IMR-90 (cell line): ENCODE measurements around the gene IRF4. TPM values are rescaled to one million over a fixed set of nuclear protein-coding genes. Genes with fewer than 3 reads are reported as not detected.

Experiments
- ATAC-seq: fragments of 200-7000 bp; cut with Tn5 transposase; 2 replicates; pipeline ENCODE4 v1.9.1; 2020; ENCODE audit warnings: low read depth, mild to moderate bottlenecking, moderate library complexity
- BruUV-seq: library from RNA; stranded (reverse); fragments of 400-500 nt; replicated peaks from 2 replicates; lab custom pipeline; 2021; lab: Mats Ljungman, UMichigan
- CTCF ChIA-PET: fragments of 300-600 bp; formaldehyde crosslinking; extraction: SDS; loops from one replicate; lab custom pipeline; 2021; ENCODE audit warnings: antibody characterized with exemption; lab: Yijun Ruan, JAX
- POLR2A ChIA-PET: fragments of 300-600 bp; sonication (Branson Sonifier 250); formaldehyde crosslinking; loops from one replicate; lab custom pipeline; 2022; ENCODE audit warnings: antibody characterized with exemption; ENCODE audit not compliant: unreplicated experiment; lab: Charles Lee
- DNase-seq: peaks from one replicate; pipeline ENCODE4 v3.0.0; 2013
- H2AFZ ChIP-seq: replicated peaks from 2 replicates; pipeline ENCODE3; 2013; ENCODE audit warnings: low read length, mild to moderate bottlenecking; ENCODE audit not compliant: poor library complexity
- H2AK5ac ChIP-seq: 2 replicates; pipeline ENCODE4 v1.6.1; 2013; ENCODE audit warnings: low read depth, low read length, inconsistent platforms
- H2AK9ac ChIP-seq: replicated peaks from 2 replicates; pipeline ENCODE3; 2013; ENCODE audit warnings: mild to moderate bottlenecking, low read depth, low read length, moderate library complexity; ENCODE audit not compliant: poor library complexity
- H2BK120ac ChIP-seq: 2 replicates; pipeline ENCODE4 v1.6.1; 2013; ENCODE audit warnings: low read depth, low read length, inconsistent platforms
- H2BK15ac ChIP-seq: 3 replicates; pipeline ENCODE4 v1.6.1; 2013; ENCODE audit warnings: low read depth, low read length, inconsistent platforms
- H2BK20ac ChIP-seq: 2 replicates; pipeline ENCODE4 v1.6.1; 2013; ENCODE audit warnings: low read depth, mild to moderate bottlenecking, inconsistent platforms, low read length, moderate library complexity
- H2BK5ac ChIP-seq: 2 replicates; pipeline ENCODE4 v1.6.1; 2013; ENCODE audit warnings: mild to moderate bottlenecking, low read depth, low read length, inconsistent platforms; ENCODE audit not compliant: poor library complexity, severe bottlenecking
- H3K14ac ChIP-seq: replicated peaks from 2 replicates; pipeline ENCODE4 v1.6.1; 2013; ENCODE audit warnings: low read depth, low read length, inconsistent platforms
- H3K18ac ChIP-seq: 2 replicates; pipeline ENCODE4 v1.6.1; 2013; ENCODE audit warnings: low read depth, low read length, control low read depth
- H3K23ac ChIP-seq: 2 replicates; pipeline ENCODE4 v1.6.1; 2013; ENCODE audit warnings: low read depth, low read length, inconsistent platforms
- H3K27ac ChIP-seq: 2 replicates; pipeline ENCODE4 v1.5.1; 2013; ENCODE audit warnings: mild to moderate bottlenecking, control low read depth, low read length; ENCODE audit not compliant: insufficient read depth
- H3K27me3 ChIP-seq: 2 replicates; pipeline ENCODE4 v1.6.1; 2013; ENCODE audit warnings: low read length; ENCODE audit not compliant: control insufficient read depth, insufficient read depth
- H3K36me3 ChIP-seq: 2 replicates; pipeline ENCODE4 v1.6.1; 2013; ENCODE audit warnings: low read length, mixed read lengths; ENCODE audit not compliant: control insufficient read depth, insufficient read depth
- H3K4ac ChIP-seq: 2 replicates; pipeline ENCODE4 v1.6.1; 2013; ENCODE audit warnings: low read depth, low read length, inconsistent platforms
- H3K4me1 ChIP-seq: 2 replicates; pipeline ENCODE4 v1.6.1; 2013; ENCODE audit warnings: low read length, mixed read lengths; ENCODE audit not compliant: control insufficient read depth, insufficient read depth
- H3K4me2 ChIP-seq: 2 replicates; pipeline ENCODE4 v1.6.1; 2013; ENCODE audit warnings: low read depth, mild to moderate bottlenecking, control low read depth, low read length, moderate library complexity
- H3K4me3 ChIP-seq: 2 replicates; pipeline ENCODE4 v1.5.1; 2013; ENCODE audit warnings: low read depth, mild to moderate bottlenecking, control low read depth, low read length, moderate library complexity; ENCODE audit not compliant: insufficient read depth
- H3K56ac ChIP-seq: 2 replicates; pipeline ENCODE4 v1.6.1; 2013; ENCODE audit warnings: low read length, inconsistent platforms; ENCODE audit not compliant: insufficient read depth; ENCODE audit errors: extremely low read depth
- H3K79me1 ChIP-seq, 2 experiments: 2 replicates each; pipeline ENCODE4 v1.6.1; 2013; ENCODE audit warnings: low read length in 2 of 2, inconsistent platforms in 1 of 2, low read depth in 1 of 2
- H3K9ac ChIP-seq: 2 replicates; pipeline ENCODE4 v1.6.1; 2013; ENCODE audit warnings: low read depth, low read length, control low read depth
- H3K9me1 ChIP-seq: 2 replicates; pipeline ENCODE4 v1.6.1; 2013; ENCODE audit warnings: low read length, inconsistent platforms; ENCODE audit not compliant: insufficient read depth
- H3K9me3 ChIP-seq: 2 replicates; pipeline ENCODE4 v1.6.1; 2013; ENCODE audit warnings: low read length; ENCODE audit not compliant: control insufficient read depth, insufficient read depth
- H4K20me1 ChIP-seq: 2 replicates; pipeline ENCODE4 v1.6.1; 2013; ENCODE audit warnings: low read length, inconsistent platforms; ENCODE audit not compliant: insufficient read depth
- H4K5ac ChIP-seq: 2 replicates; pipeline ENCODE4 v1.6.1; 2013; ENCODE audit warnings: mild to moderate bottlenecking, low read depth, low read length, control low read depth
- H4K8ac ChIP-seq, 2 experiments: 2 replicates each; pipeline ENCODE4 v1.6.1; 2013; ENCODE audit warnings: low read depth in 2 of 2, low read length in 2 of 2, control low read depth in 1 of 2, inconsistent platforms in 1 of 2
- H4K91ac ChIP-seq: 2 replicates; pipeline ENCODE4 v1.6.1; 2013; ENCODE audit warnings: low read depth, low read length, inconsistent platforms; ENCODE audit not compliant: insufficient read depth
- BHLHE40 ChIP-seq: fragments of 150-350 bp; IDR thresholded peaks from 2 replicates; pipeline ENCODE4 v1.6.1; 2016; ENCODE audit warnings: mild to moderate bottlenecking, low read depth, low read length
- CEBPB ChIP-seq: IDR thresholded peaks from 2 replicates; pipeline ENCODE4 v1.6.1; 2012; ENCODE audit warnings: low read depth, low read length, improper control_type of control experiment
- CHD1 ChIP-seq: IDR thresholded peaks from 2 replicates; pipeline ENCODE4 v1.6.1; 2012; ENCODE audit warnings: low read depth, low read length, improper control_type of control experiment
- CTCF ChIP-seq: conservative IDR thresholded peaks from 2 replicates; pipeline ENCODE4 v1.5.1; 2012; ENCODE audit warnings: mild to moderate bottlenecking, low read depth, low read length, improper control_type of control experiment
- FOS ChIP-seq: fragments of 150-350 bp; IDR thresholded peaks from 2 replicates; pipeline ENCODE4 v1.6.1; 2016; ENCODE audit warnings: low read depth, low read length
- MAFK ChIP-seq: IDR thresholded peaks from 2 replicates; pipeline ENCODE4 v1.6.1; 2012; ENCODE audit warnings: low read depth, low read length, improper control_type of control experiment
- MAZ ChIP-seq: IDR thresholded peaks from 2 replicates; pipeline ENCODE4 v1.6.1; 2012; ENCODE audit warnings: low read depth, mild to moderate bottlenecking, low read length, improper control_type of control experiment, moderate library complexity, borderline replicate concordance
- MXI1 ChIP-seq: IDR thresholded peaks from 2 replicates; pipeline ENCODE4 v1.6.1; 2012; ENCODE audit warnings: low read depth, mild to moderate bottlenecking, low read length, moderate library complexity, borderline replicate concordance
- NFE2L2 ChIP-seq: fragments of 150-350 bp; IDR thresholded peaks from 2 replicates; pipeline ENCODE4 v1.6.1; 2016; ENCODE audit warnings: low read depth, mild to moderate bottlenecking, low read length
- POLR2A ChIP-seq: IDR thresholded peaks from 2 replicates; pipeline ENCODE4 v1.6.1; 2012; ENCODE audit warnings: mild to moderate bottlenecking, low read depth, low read length
- RAD21 ChIP-seq: IDR thresholded peaks from 2 replicates; pipeline ENCODE4 v1.6.1; 2012; ENCODE audit warnings: low read length, improper control_type of control experiment
- RCOR1 ChIP-seq: IDR thresholded peaks from 2 replicates; pipeline ENCODE4 v1.6.1; 2012; ENCODE audit warnings: mild to moderate bottlenecking, low read length, improper control_type of control experiment; ENCODE audit not compliant: insufficient replicate concordance
- RFX5 ChIP-seq: IDR thresholded peaks from 2 replicates; pipeline ENCODE4 v1.8.0; 2012; ENCODE audit warnings: low read depth, mild to moderate bottlenecking, low read length, moderate library complexity
- SMC3 ChIP-seq: fragments of 150-350 bp; IDR thresholded peaks from 2 replicates; pipeline ENCODE4 v1.6.1; 2016; ENCODE audit warnings: low read depth, mild to moderate bottlenecking, antibody characterized with exemption, low read length, moderate library complexity
- WGBS, 2 experiments: methylation state at CpG; one replicate each; pipeline versions ENCODE4 v1.1.5 to v1.1.7; 2013; ENCODE audit warnings: missing lambda C conversion rate in 2 of 2; ENCODE audit not compliant: insufficient read length in 1 of 2; ENCODE audit errors: extremely low coverage in 2 of 2; 5-methylcytosine and 5-hydroxymethylcytosine counted together
- dilution Hi-C: fragments of 300-500 bp; cut with HindIII; formaldehyde crosslinking; loops from one replicate; pipeline ENCODE4 v1.14.3; 2018; ENCODE audit warnings: low sequenced_read_pairs; ENCODE audit not compliant: unreplicated experiment
- in situ Hi-C: fragments of 300-500 bp; cut with MboI; formaldehyde crosslinking; loops from 3 replicates; pipeline ENCODE4 v1.14.3; 2019; ENCODE audit warnings: low sequenced_read_pairs, inconsistent platforms, mixed read lengths
- intact Hi-C: fragments of 100-400 bp; cut with micrococcal nuclease; formaldehyde crosslinking; loops from 2 replicates; pipeline ENCODE4 v1.10.0; 2022
- polyA plus RNA-seq, 3 experiments: library from polyadenylated mRNA; depleted of rRNA; stranded (reverse); fragments of >200 nt; gene quantifications; 2 replicates each; pipeline ENCODE4 v1.2.3, GENCODE V29; 2012; ENCODE audit warnings: low replicate concordance in 1 of 3
- total RNA-seq: library from RNA; depleted of rRNA; stranded (reverse); fragments of >200 nt; gene quantifications from 2 replicates; pipeline ENCODE4 v1.2.3, GENCODE V29; 2012
- TF ChIP-seq, protein P1 (sequence below): fragments of 150-350 bp; IDR thresholded peaks from 2 replicates; pipeline ENCODE4 v1.6.1; 2016; ENCODE audit warnings: low read depth, mild to moderate bottlenecking, low read length, moderate library complexity, borderline replicate concordance
- TF ChIP-seq, protein P2 (sequence below): fragments of 150-350 bp; IDR thresholded peaks from 2 replicates; pipeline ENCODE4 v1.6.1; 2017; ENCODE audit warnings: mild to moderate bottlenecking, antibody characterized with exemption, low read length, low read depth

Gene IRF4
- total and polyA plus RNA-seq, 2 of the 4 experiments (the other 2 are of a cell fraction), result not detected

- POLR2A ChIA-PET, result no interaction called here
- Histone ChIP-seq H3K23ac (no peak overlapping the region), H3K27me3 (peaks cover 6% of the 10 kb centered on the region), H3K36me3 (no peaks in the 10 kb centered on the region), H4K5ac (no peak overlapping the region), H2BK20ac (no peak overlapping the region), H3K9me3 (peaks cover 2% of the 10 kb centered on the region; the same call in 1 of the 2 replicates), H3K9ac (no peak overlapping the region), H3K4me3 (no peak overlapping the region), H2BK5ac (no peak overlapping the region), H3K14ac (no peak overlapping the region), H2AFZ (no peak overlapping the region), H3K56ac (no peak overlapping the region), H3K4me2 (no peak overlapping the region), H3K4ac (no peak overlapping the region), H3K27ac (no peak overlapping the region), H4K91ac (no peak overlapping the region), H3K9me1 (no peaks in the 10 kb centered on the region), H2AK5ac (no peak overlapping the region), H2BK120ac (no peak overlapping the region), H2BK15ac (no peak overlapping the region), H3K4me1 (no peaks in the 10 kb centered on the region), H4K20me1 (no peaks in the 10 kb centered on the region), H2AK9ac (no peak overlapping the region), H4K8ac (no peak overlapping the region), H3K79me1 (no peaks in the 10 kb centered on the region), H3K18ac (no peak overlapping the region)
- dilution Hi-C loops (no loop called here), intact Hi-C loops (no loop called here), in situ Hi-C loops (no loop called here)
- CTCF ChIA-PET, result no interaction called here
- 43% methylated on average over 3 of the region's 9 CpGs; no CpG with 5 or more reads in 1 of the 2 experiments for WGBS, 2 experiments
- TF ChIP-seq SMC3 (no peak), RAD21 (no peak), CTCF (no peak), NFE2L2 (no peak), MXI1 (no peak), CHD1 (no peak), FOS (no peak), POLR2A (no peak), RFX5 (no peak), MAZ (no peak), RCOR1 (no peak), MAFK (no peak), BHLHE40 (no peak), CEBPB (no peak)
- TF ChIP-seq, protein P1, sequence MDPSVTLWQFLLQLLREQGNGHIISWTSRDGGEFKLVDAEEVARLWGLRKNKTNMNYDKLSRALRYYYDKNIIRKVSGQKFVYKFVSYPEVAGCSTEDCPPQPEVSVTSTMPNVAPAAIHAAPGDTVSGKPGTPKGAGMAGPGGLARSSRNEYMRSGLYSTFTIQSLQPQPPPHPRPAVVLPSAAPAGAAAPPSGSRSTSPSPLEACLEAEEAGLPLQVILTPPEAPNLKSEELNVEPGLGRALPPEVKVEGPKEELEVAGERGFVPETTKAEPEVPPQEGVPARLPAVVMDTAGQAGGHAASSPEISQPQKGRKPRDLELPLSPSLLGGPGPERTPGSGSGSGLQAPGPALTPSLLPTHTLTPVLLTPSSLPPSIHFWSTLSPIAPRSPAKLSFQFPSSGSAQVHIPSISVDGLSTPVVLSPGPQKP, result no peak
- TF ChIP-seq, protein P2, sequence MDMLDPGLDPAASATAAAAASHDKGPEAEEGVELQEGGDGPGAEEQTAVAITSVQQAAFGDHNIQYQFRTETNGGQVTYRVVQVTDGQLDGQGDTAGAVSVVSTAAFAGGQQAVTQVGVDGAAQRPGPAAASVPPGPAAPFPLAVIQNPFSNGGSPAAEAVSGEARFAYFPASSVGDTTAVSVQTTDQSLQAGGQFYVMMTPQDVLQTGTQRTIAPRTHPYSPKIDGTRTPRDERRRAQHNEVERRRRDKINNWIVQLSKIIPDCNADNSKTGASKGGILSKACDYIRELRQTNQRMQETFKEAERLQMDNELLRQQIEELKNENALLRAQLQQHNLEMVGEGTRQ, result no peak
- DNase-seq (no peak), ATAC-seq (no peak; the same call in 1 of the 2 replicates)
- BruUV-seq, result no TSS peak
Observed at GRCh38 chr6:452301-453067, 60.9 kb downstream of the IRF4 start.
